NK-92 (cell line): ENCODE results near the gene SIN3A.
"Not testable (repeated sequence)": the region's sequence is repeated elsewhere in the genome, so short reads cannot be mapped to it uniquely, and the experiment has no call there.

Source experiments
- DNase-seq: peaks from one replicate; lab custom pipeline; 2025; ENCODE audit not compliant: unreplicated experiment; lab: John Stamatoyannopoulos, UW

SIN3A gene

DNA sequence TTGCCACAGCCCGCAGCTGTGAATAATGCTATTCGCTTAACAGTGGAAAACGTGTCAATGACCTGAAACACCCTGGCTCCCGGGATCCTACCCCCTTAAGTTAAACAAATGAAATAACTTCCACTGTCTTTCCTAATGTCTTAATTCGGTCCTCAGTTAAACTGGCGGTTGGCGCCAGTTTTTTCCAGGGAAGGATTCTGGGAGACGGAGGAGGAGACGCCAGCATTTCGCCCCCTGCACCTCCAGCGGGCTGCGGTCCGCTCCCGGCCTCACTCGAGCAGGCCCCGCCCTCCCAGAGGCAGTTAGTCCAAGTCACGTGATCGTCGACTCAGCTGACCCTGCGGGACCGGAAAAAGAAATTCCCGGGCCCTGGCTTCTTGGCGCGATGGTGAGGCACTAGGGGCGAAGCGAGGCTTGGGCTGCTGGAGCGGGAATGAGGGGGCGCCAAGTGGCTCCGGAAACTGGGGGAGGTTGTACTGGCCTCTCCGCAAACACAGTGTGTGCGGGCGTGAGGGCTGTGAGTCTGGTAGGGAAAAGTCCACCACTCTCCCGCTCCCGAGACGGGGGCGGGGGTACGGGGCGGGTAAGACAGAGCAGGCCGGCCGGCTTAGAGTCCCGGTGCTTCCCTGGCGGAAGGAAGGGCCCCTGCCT is 115.7 kb downstream of the SIN3A start, which contains the start of gene COMMD4:
COMMD4 (plus strand) TSS at position 359 of the 651 bp plus-strand sequence; CDS start at position 386, 27 bp downstream.
- no peak for DNase-seq

- DNase-seq = no peak
These were observed 116.2 kb downstream of the SIN3A start for GRCh38 chr15:75335313-75335704.

GRCh38 chr15:75333654-75334419 is 117.7 kb downstream of the SIN3A start:
- DNase-seq = not testable (repeated sequence)

DNA sequence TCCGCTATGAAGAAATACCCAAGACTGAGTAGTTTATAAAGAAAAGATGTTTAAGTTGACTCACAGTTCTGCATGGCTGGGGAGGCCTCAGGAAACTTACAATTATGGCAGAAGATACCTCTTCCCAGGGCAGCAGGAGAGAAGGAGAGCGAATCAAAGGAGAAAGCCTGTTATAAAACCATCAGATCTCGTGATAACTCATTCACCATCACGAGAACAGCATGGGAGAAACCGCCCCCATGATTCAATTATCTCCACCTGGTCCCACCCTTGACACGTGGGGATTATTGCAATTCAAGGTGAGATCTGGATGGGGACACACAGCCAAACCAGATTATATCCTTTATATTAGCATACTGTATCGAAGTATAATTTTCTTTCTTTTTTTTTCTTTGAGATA is 119.4 kb downstream of the SIN3A start:
- DNase-seq = not testable (repeated sequence)

GRCh38 chr15:75329571-75329970 is 121.9 kb downstream of the SIN3A start:
- DNase-seq = no peak

GRCh38 chr15:75328493-75329314 is 122.8 kb downstream of the SIN3A start:
- no peak for DNase-seq

DNA sequence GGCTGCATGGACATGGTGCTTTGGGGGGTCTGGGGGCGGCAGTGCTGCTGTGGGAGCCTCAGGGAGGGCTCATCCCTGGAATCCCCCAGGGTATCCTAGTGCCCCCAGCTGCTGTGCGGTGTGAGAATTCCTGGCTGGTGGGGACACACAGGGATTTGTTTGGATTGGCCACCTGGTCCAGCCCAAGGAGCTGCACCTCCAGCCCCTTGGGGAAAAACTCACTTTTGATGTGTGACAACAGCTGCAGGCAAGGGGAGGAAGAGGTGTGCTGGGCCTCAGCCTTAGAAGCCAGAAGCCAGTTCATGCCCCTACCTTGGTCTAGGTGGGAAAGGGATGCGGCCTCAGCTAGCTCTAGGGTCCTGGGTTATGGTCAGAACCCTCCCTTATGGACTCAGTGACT is 124.0 kb downstream of the SIN3A start:
- no peak for DNase-seq

- no peak for DNase-seq
These were observed 124.5 kb downstream of the SIN3A start for GRCh38 chr15:75327005-75327404.

DNA sequence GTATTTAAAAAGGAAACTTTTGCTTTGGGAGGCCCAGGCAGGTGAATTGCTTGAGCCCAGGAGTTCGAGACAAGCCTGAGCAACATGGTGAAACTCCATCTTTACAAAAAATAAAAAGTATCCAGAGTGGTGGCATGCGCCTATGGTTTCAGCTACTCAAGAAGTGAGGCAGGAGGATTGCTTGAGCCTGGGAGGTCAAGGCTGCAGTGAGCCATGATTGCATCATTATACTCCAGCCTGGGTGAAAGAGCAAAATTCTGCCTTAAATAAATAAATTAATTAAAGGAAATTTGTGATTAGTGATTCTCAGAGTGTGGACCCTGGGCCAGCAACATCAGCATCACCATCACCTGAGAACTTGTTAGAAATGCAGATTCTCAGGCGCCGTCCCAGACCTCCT is 125.6 kb downstream of the SIN3A start:
- DNase-seq = no peak

DNA sequence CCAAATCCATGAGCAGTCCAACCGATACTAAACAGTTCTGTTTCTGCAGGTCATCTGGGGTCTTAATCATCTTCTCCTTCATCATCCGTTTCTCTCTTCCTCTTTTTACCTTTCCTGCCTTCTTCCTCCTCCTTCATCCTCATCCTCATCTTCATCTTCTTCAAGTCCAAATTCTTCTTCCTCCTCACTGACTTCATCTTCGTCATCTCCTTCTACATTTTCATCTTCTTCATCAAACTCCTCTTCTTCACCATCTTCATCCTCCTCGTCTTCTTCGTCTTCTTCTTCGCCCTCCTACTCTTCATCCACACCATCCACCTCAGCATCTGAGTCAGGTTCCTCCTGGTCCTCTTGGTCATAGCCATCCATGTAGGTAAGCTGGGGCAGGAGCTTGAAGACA is 129.8 kb downstream of the SIN3A start:
- no peak for DNase-seq
